Measurements from ENCODE around the gene C6orf89. TPM values are rescaled to one million over a fixed set of nuclear protein-coding genes. Genes with fewer than 3 reads are reported as not detected.
A peak's percentile ranks its signal among the peaks of the same experiment; 100 is the strongest.

Gene C6orf89
- total RNA-seq, 1 experiment from 2014 or later = 36.9 TPM

- Mint-ChIP-seq H3K36me3 (ENCODE audit: insufficient read depth, unreplicated experiment) (peaks cover 7% of the 10 kb centered on the region), H3K4me1 (ENCODE audit: insufficient read depth, unreplicated experiment) (peaks cover 16% of the 10 kb centered on the region), H3K4me3 (ENCODE audit: unreplicated experiment) (no peak overlapping the region), H3K27ac (ENCODE audit: low read depth, unreplicated experiment) (no peak overlapping the region), H3K9me3 (ENCODE audit: unreplicated experiment) (no peaks in the 10 kb centered on the region), H3K27me3 (ENCODE audit: insufficient read depth, unreplicated experiment) (no peaks in the 10 kb centered on the region)
- CTCF ChIA-PET = interaction anchor here (0.6 to 6.4 kb wide), 20 partner anchors 9 to 377 kb away, joined by 3 to 59 read pairs (median 4); no protein-coding TSS in a partner anchor
- BruUV-seq (replicated peaks) = no TSS peak
- POLR2A ChIA-PET = interaction anchor here (0.9 to 2.5 kb wide), 7 partner anchors 10 to 134 kb away, joined by 3 to 55 read pairs (median 6); partner anchors contain the start of genes MTCH1 and PPIL1
- TF ChIP-seq CTCF (IDR thresholded peaks at IDR 0.05; ENCODE audit: unreplicated experiment) = no peak
- DNase-seq (ENCODE audit: unreplicated experiment) = no peak
- intact Hi-C loops (cut with micrococcal nuclease) = loop anchor here (1.0 to 10.0 kb wide), 5 partner anchors 102 to 330 kb away; partner anchors contain the start of gene MTCH1
These were observed 1.1 kb upstream of the C6orf89 start for GRCh38 chr6:36884610-36885009.

- H3K36me3 Mint-ChIP-seq (ENCODE audit: insufficient read depth, unreplicated experiment) = peaks cover 8% of the 10 kb centered on the region
- intact Hi-C loops (cut with micrococcal nuclease) = loop anchor here (10.0 kb wide), 1 partner anchor 328 kb away; no protein-coding TSS in a partner anchor
- H3K9me3 Mint-ChIP-seq (ENCODE audit: unreplicated experiment) = no peaks in the 10 kb centered on the region
- no peak for TF ChIP-seq CTCF (IDR thresholded peaks at IDR 0.05; ENCODE audit: unreplicated experiment)
- H3K27me3 Mint-ChIP-seq (ENCODE audit: insufficient read depth, unreplicated experiment) = no peaks in the 10 kb centered on the region
- H3K4me3 Mint-ChIP-seq (ENCODE audit: unreplicated experiment) = peak overlapping the region; percentile 80
- POLR2A ChIA-PET = interaction anchor here (0.6 to 0.7 kb wide), 2 partner anchors 22 to 99 kb away, joined by 3 read pairs; partner anchors contain the start of gene MTCH1
- peak overlapping the region; percentile 77 for H3K27ac Mint-ChIP-seq (ENCODE audit: low read depth, unreplicated experiment)
- CTCF ChIA-PET = interaction anchor here (0.6 to 1.1 kb wide), 3 partner anchors 27 to 1003 kb away, joined by 3 to 4 read pairs (median 3); no protein-coding TSS in a partner anchor
- DNase-seq (ENCODE audit: unreplicated experiment) = no peak
- peaks cover 16% of the 10 kb centered on the region for H3K4me1 Mint-ChIP-seq (ENCODE audit: insufficient read depth, unreplicated experiment)
- no TSS peak for BruUV-seq (replicated peaks)
These were observed 1.3 kb downstream of the C6orf89 start for GRCh38 chr6:36886950-36887618.

- BruUV-seq (replicated peaks) = no TSS peak
- H3K4me1 Mint-ChIP-seq (ENCODE audit: insufficient read depth, unreplicated experiment) = peaks cover 16% of the 10 kb centered on the region
- H3K36me3 Mint-ChIP-seq (ENCODE audit: insufficient read depth, unreplicated experiment) = peaks cover 15% of the 10 kb centered on the region
- intact Hi-C loops (cut with micrococcal nuclease) = loop anchor here (10.0 kb wide), 1 partner anchor 327 kb away; no protein-coding TSS in a partner anchor
- POLR2A ChIA-PET = interaction anchor here (1.1 to 2.3 kb wide), 4 partner anchors 14 to 130 kb away, joined by 3 to 9 read pairs (median 3); partner anchors contain the start of genes MTCH1 and PPIL1
- H3K27me3 Mint-ChIP-seq (ENCODE audit: insufficient read depth, unreplicated experiment) = no peaks in the 10 kb centered on the region
- CTCF ChIA-PET = interaction anchor here (0.8 to 2.4 kb wide), 3 partner anchors 130 to 1002 kb away, joined by 3 to 12 read pairs (median 5); no protein-coding TSS in a partner anchor
- no peak for TF ChIP-seq CTCF (IDR thresholded peaks at IDR 0.05; ENCODE audit: unreplicated experiment)
- DNase-seq (ENCODE audit: unreplicated experiment) = no peak
- H3K4me3 Mint-ChIP-seq (ENCODE audit: unreplicated experiment) = no peak overlapping the region
- no peaks in the 10 kb centered on the region for H3K9me3 Mint-ChIP-seq (ENCODE audit: unreplicated experiment)
- H3K27ac Mint-ChIP-seq (ENCODE audit: low read depth, unreplicated experiment) = no peak overlapping the region
These were observed 2.4 kb downstream of the C6orf89 start for GRCh38 chr6:36888115-36888643.
